Activated naive CD8-positive, alpha-beta T cell (primary cell): ENCODE data around the gene HAGHL.

Source experiments
- H3K27ac Mint-ChIP-seq: one replicate; pipeline ENCODE4 v1.8.0; 2021; ENCODE audit warnings: mixed read lengths
- H3K27me3 Mint-ChIP-seq: one replicate; pipeline ENCODE4 v1.8.0; 2021; ENCODE audit warnings: mixed read lengths
- H3K36me3 Mint-ChIP-seq: one replicate; pipeline ENCODE4 v1.8.0; 2021; ENCODE audit warnings: mixed read lengths
- H3K4me1 Mint-ChIP-seq: one replicate; pipeline ENCODE4 v1.8.0; 2021; ENCODE audit warnings: low read depth, mixed read lengths
- H3K4me3 Mint-ChIP-seq: one replicate; pipeline ENCODE4 v1.8.0; 2021; ENCODE audit warnings: mild to moderate bottlenecking, mixed read lengths
- H3K9me3 Mint-ChIP-seq: one replicate; pipeline ENCODE4 v1.8.0; 2021; ENCODE audit warnings: low read depth, mixed read lengths

Gene HAGHL

DNA sequence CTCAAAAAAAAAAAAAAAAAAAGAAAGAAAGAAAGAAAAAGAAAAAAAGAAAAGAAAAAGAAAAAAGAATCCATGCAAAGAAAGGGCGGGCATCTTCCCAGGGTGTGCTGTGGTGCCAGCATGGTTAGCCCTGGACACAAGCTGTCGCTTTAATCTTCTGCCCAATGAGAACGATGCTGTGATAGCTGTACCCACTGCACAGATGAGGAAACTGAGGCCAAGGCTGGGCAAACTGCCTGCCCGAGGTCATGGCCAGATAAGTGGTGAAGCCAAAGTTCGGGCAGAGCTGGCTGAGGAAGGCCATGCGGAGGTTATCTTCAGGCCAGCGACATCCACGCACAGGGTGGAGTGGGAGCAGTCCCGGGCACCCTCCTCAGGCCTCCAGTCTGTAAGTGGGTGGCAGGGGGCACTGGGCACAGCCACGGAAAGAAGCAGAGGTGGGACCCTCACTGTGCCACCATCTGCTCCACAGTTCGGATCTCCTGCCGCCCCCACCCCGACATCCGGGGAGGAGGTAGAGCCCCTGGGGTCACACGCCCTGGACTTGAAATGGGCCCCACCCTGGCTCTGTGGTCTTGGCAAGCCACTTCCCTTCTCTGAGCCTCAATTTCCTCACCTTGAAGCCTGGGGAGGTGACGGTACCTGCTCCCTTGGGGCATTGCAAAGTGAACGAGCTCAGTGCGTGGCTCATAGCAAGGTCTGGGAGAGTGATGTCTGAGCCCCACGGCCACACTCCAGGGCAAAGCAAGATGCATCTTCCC is 27.8 kb upstream of the HAGHL start:
- no peak overlapping the region for H3K27ac Mint-ChIP-seq
- no peak overlapping the region for H3K4me3 Mint-ChIP-seq
- H3K27me3 Mint-ChIP-seq, result peaks cover 2% of the 10 kb centered on the region
- H3K4me1 Mint-ChIP-seq, result peaks cover 16% of the 10 kb centered on the region
- no peaks in the 10 kb centered on the region for H3K9me3 Mint-ChIP-seq
- no peaks in the 10 kb centered on the region for H3K36me3 Mint-ChIP-seq

DNA sequence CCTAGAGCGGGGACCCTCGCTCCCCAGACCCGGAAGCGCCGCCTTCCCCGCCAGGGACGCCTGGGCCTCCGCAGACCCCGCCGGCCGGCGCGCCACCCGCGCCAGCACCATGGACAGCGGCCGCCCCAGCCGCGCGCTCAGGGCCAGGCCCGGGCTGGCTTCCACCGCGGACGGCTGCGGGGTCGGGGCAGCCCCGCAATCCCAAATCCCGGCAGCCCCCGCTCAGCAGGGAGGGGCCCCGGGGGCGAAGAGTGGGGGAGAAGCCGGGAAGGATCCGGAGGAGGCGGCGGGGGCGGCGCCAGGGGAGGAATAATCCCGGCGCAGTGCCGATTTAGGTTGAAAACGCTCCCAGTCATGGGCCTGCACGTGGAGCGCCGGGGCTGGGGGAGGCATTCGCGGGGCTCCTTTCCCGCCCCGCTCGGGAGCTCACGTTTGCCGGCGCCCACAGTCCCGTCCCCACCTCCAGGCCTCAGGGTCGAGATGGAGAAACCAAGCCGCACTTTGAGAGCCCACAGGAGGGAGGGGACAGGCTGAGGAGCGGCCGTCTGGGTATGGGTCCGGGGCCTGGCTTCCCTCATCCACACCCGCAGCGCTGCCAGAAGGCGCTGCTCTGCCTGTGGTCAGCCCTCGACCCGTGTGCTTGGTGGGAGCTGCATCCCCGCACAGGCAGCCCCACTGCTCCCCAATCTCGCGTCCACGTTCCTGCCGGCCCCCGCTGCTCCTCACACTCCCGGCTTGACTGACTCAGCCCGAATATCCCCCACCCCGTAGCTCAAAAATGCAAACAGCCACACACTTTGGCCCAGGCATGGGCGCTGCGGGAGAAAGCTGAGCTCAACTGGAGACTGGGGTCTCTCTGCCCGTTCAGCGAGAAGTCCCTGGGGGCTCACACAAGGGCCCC is 26.0 kb upstream of the HAGHL start:
- Mint-ChIP-seq H3K9me3 (no peaks in the 10 kb centered on the region), H3K27me3 (peaks cover 2% of the 10 kb centered on the region), H3K4me3 (no peak overlapping the region), H3K36me3 (no peaks in the 10 kb centered on the region), H3K27ac (no peak overlapping the region), H3K4me1 (peaks cover 10% of the 10 kb centered on the region)

DNA sequence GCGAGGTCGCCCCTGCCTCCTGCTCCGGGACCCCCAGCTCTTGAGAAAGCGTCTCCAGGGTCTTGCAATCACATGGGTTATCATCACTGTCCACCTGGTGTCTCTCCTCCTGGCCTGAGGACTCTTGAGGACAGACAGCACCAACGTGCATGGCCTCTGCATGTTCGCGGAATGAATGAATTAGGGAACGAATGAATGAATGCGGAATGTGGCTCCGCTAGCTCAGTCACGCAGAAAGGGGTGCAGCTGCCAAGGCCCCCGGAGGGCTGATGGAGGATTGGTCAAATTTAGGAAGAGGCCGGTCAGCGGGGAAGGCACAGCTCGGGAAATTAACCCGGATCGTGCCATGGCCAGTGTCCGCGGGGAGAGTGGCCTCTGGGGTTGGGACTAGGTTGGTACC is 24.6 kb upstream of the HAGHL start:
- H3K27me3 Mint-ChIP-seq, result peaks cover 2% of the 10 kb centered on the region
- H3K27ac Mint-ChIP-seq, result no peak overlapping the region
- no peaks in the 10 kb centered on the region for H3K9me3 Mint-ChIP-seq
- no peaks in the 10 kb centered on the region for H3K36me3 Mint-ChIP-seq
- peaks cover 13% of the 10 kb centered on the region for H3K4me1 Mint-ChIP-seq
- no peak overlapping the region for H3K4me3 Mint-ChIP-seq

GRCh38 chr16:703406-703805 is 23.5 kb upstream of the HAGHL start:
- no peaks in the 10 kb centered on the region for H3K36me3 Mint-ChIP-seq
- H3K27me3 Mint-ChIP-seq, result peaks cover 9% of the 10 kb centered on the region
- no peaks in the 10 kb centered on the region for H3K9me3 Mint-ChIP-seq
- H3K4me1 Mint-ChIP-seq, result peaks cover 13% of the 10 kb centered on the region
- no peak overlapping the region for H3K27ac Mint-ChIP-seq
- H3K4me3 Mint-ChIP-seq, result no peak overlapping the region

- Mint-ChIP-seq H3K4me1 (peaks cover 11% of the 10 kb centered on the region), H3K9me3 (no peaks in the 10 kb centered on the region), H3K4me3 (no peak overlapping the region), H3K27me3 (peaks cover 14% of the 10 kb centered on the region), H3K36me3 (no peaks in the 10 kb centered on the region), H3K27ac (no peak overlapping the region)
Observed at GRCh38 chr16:704047-704446, 22.9 kb upstream of the HAGHL start.

DNA sequence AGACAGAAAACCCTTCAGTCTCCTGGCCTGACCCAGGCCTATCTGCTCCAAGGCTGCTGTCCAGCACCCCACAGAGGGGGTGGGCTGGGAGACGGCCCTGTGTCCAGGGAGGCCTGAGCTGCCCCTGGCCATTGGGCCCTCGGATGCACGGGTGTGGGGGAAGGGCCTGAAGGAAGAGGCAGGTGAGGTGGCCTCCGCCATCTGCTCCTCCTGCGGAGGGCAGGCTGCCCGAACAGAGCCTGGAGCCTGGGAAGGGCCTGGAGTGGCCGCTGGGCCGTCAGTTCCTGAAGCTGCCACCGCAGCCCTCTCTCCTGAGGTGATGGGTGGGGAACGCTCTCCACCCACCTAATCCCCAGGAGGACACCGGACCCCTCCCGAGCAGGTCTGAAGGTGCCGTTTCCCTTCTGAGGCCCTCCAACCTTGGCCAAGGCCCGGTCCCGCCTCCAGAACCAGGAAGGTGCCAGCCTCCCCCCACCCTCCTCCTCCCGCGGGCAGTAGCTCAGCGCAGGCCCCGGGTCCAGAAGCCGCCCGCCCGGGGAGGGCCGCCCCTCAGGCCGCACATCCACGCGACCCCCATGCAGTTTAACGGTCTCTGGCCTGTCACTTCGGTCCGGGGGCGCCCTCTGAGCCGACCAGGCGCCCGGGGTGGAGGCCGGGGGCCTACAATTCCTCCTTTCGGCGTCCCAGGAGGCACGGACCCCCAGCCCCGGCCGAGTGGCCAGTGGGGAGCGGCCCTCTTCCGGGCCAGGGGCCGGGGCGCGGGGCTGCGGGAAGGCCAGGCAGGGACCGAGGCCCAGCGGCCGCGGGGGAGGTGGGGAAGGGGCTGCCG is 22.1 kb upstream of the HAGHL start:
- Mint-ChIP-seq H3K9me3 (no peaks in the 10 kb centered on the region), H3K36me3 (no peaks in the 10 kb centered on the region), H3K27ac (no peak overlapping the region), H3K27me3 (peaks cover 14% of the 10 kb centered on the region), H3K4me1 (peaks cover 10% of the 10 kb centered on the region), H3K4me3 (no peak overlapping the region)

DNA sequence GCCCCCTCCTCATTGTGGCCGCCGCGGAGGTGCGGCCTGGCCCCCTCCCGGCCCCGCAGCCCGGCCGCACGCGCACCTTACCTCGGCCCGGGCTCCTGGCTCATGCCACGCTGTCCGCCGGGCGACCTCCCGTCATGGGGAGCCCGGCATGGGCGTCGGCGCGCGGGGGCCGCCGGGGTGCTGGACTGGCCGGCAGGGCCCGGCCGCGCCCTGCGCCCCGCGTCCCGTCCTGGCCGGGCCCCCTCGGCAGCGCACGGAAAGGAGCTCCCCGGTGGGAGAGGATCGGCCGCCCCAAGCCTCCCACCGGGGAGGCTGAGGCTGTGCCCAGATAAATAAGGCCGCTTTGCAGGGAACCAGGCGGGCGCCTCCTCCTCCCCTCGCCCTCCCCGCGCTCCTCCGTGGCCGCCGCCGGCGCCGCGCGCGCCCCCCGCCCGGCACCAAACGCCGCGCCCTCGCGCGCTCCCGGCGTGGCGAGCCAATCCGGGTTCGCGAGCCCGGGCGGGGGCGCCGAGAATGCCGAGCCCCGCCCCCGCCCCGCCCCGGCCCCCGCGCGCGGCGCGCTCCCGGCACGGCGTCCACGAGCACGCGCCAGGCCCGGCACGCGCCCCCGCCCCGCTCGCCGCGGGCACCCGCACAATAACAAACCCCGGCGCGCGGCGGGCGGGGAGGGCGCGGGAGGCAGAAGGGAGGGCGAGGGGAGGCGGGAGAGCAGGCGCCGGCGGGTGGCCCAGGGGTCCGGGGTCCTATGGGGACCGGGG is 21.3 kb upstream of the HAGHL start, which contains the start of gene FBXL16:
TSS of gene FBXL16 (minus strand) at position 371 of the 758 bp plus-strand sequence. CDS start 8,396 bp downstream, outside the sequence.
- H3K9me3 Mint-ChIP-seq, result no peaks in the 10 kb centered on the region
- H3K4me3 Mint-ChIP-seq, result peak within 1 kb of the TSS; percentile 30
- H3K27ac Mint-ChIP-seq, result no peak within 1 kb of the TSS
- H3K36me3 Mint-ChIP-seq, result no peaks in the 10 kb centered on the region
- H3K4me1 Mint-ChIP-seq, result peaks cover 8% of the 10 kb centered on the region
- H3K27me3 Mint-ChIP-seq, result peaks cover 14% of the 10 kb centered on the region

DNA sequence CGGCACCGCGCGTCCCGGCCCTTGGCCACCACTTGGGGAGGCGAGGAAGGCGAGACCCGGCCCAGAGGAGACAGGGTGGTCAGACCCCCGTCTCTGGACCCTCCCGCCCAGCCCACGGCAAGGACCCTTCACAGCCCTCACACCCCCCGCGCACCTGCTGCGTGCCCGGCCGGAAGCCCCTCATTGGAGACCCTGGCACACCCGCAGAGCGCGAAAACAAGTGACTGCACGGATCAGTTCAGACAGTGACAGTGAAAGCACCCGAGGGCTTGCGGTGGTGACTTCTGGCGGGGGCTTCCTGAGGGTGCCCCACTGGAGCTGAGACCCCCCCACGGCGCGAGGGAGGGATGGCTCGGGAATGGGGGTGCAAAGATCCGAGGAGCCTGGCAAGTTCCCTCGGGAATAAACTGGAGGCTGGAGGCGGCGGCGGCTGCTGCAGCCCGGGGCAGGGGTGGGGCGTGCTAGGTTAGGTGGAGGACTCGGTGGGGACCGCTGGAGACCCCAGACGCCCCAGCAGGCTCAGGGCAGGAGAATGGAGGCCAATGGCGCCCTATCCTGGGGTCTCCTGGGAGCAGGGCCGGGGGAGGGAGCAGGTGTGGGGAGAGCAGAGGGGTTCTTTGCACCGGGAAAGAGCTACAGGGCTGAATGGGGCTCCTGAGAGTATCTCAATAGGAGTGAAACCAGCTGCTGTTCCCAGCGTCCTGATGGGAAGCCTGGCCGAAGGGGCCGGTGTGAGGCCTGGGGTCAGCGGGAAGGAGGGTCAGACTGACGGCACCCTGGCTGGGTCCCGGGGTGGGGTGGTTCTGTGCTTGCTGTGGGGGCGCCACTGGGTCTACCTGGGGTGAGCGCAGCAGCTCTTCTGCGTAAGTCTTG is 20.5 kb upstream of the HAGHL start:
- Mint-ChIP-seq H3K9me3 (no peaks in the 10 kb centered on the region), H3K4me1 (peaks cover 6% of the 10 kb centered on the region), H3K27ac (no peak overlapping the region), H3K4me3 (peak overlapping the region; percentile 30), H3K27me3 (peaks cover 14% of the 10 kb centered on the region), H3K36me3 (no peaks in the 10 kb centered on the region)

DNA sequence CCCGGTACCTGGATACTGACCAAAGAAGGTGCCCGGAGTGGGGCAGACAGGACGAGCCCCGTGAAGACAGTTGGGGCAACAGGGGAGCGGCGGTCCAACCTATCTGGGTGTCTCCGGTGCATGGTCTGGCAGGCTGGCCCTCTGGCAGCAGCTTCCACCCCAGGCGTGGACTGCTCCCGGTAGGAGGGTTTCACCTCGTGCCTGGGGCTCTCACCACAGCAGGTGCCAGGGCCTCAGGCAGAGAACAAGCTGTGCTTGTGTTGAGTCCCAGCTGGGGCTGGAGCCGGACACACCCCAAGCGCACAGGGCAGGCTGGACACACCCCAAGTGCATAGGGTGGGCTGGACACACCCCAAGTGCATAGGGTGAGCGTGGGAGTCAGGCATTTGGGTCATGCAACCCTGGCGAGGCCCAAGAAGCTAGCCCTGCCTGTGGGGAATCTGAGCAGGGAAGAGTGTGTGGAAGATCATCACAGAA is 19.8 kb upstream of the HAGHL start:
- H3K9me3 Mint-ChIP-seq, result no peaks in the 10 kb centered on the region
- H3K27me3 Mint-ChIP-seq, result peaks cover 14% of the 10 kb centered on the region
- H3K36me3 Mint-ChIP-seq, result no peaks in the 10 kb centered on the region
- H3K4me3 Mint-ChIP-seq, result no peak overlapping the region
- peaks cover 6% of the 10 kb centered on the region for H3K4me1 Mint-ChIP-seq
- H3K27ac Mint-ChIP-seq, result no peak overlapping the region

DNA sequence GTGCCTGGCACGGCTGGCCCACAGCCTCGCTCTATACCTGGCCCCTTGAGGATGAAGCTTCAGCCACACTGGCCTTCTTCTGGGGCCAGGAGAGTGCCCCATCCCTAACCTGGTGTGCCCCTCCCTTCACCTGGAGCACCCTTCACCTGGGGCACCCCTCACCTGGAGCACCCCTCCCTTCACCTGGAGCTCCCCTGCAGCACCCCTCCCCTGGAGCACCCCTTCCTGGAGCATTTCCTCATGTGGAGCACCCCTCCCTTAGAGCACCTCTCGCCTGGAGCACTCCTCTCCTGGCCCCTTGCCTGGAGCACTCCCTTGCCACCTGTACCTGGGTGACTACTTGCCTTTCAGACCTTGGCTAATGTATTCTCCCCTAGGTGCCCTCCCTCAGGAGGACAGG is 18.9 kb upstream of the HAGHL start:
- peaks cover 15% of the 10 kb centered on the region for H3K27me3 Mint-ChIP-seq

DNA sequence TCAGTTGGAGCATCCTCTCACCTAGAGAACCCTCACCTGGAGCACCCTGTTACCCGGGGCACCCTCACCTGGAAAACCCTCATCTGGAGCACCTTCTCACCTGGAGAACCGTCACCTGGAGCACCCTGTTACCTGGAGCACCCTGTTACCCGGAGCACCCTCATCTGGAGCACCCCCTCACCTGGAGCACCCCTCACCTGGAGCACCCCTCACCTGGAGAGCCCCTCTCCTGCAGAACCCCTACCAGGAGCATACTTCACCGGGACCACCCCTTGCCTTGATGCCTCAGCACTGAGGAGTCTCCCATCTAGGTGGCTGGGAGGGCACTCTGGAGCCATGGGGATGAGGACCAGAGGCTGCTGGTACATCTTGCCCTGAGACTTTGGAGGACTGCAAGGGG is 17.9 kb upstream of the HAGHL start:
- no peak overlapping the region for H3K27ac Mint-ChIP-seq
- H3K9me3 Mint-ChIP-seq, result no peaks in the 10 kb centered on the region

More for the DNA sequence above, 18.9 kb upstream of the HAGHL start:
- Mint-ChIP-seq H3K4me1 (peaks cover 6% of the 10 kb centered on the region), H3K27ac (no peak overlapping the region), H3K36me3 (no peaks in the 10 kb centered on the region), H3K4me3 (no peak overlapping the region), H3K9me3 (no peaks in the 10 kb centered on the region)

DNA sequence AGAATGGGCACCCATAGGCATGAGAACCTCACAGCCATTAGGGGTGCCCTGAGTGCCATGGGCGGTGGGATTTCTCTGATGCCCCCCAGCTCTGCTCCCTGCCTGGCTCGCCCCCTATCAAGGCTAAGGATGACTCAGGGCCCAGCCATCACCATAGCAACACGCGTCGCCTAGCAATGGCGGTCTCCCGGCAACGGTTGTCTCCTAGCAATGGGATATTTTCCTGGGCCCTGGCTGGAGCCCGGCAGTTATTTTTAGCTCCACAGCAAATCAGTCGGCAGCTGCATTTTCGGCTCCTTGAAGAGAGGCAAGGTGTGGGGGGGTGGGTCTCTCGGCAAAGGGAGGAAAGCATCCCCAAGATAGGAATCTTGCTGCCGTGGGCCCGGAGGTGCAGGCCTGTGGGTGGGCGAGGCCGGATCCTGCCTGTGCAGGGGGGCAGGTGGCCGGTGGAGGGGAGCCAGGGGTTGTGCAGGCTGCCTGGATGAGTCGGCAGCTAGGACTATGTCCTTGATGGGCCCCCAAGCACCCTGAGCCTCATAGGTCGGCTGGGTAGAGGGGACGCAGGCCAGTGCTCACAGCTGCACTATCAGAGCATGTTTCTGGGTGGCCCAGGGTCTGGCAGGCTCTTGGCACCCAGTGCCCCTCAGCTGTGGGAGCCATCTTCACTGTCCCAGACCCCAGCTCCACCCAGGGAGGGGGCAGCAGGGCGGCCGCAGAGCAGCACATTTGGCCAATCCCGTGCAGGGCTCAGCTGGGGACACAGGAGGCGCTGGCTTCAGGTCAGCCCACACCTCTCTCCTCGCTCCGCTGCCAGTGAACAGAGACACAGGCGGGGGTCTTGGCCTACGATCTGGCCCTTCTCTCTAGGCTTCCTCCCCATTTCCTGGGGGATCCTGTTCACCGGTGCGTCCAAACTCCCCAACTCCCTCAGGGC is 17.1 kb upstream of the HAGHL start:
- Mint-ChIP-seq H3K9me3 (no peaks in the 10 kb centered on the region), H3K27me3 (peaks cover 15% of the 10 kb centered on the region), H3K36me3 (no peaks in the 10 kb centered on the region), H3K4me3 (no peak overlapping the region), H3K4me1 (peaks cover 6% of the 10 kb centered on the region), H3K27ac (no peak overlapping the region)

More for the DNA sequence above, 17.9 kb upstream of the HAGHL start:
- Mint-ChIP-seq H3K4me1 (peaks cover 6% of the 10 kb centered on the region), H3K27me3 (peaks cover 15% of the 10 kb centered on the region), H3K36me3 (no peaks in the 10 kb centered on the region), H3K4me3 (no peak overlapping the region)
